HG03571 (cell line): ENCODE results near the gene CDH4.

Source experiments
- ATAC-seq: cut with Tn5 transposase; IDR thresholded peaks from one replicate; pipeline ENCODE4 v1.9.1; 2021; ENCODE audit not compliant: unreplicated experiment

CDH4 gene

GRCh38 chr20:61822396-61822795 lies 570.3 kb downstream of the CDH4 start:
- ATAC-seq = no peak

GRCh38 chr20:61823242-61823641 lies 571.2 kb downstream of the CDH4 start:
- no peak for ATAC-seq

GRCh38 chr20:61828891-61829290 lies 576.8 kb downstream of the CDH4 start:
- ATAC-seq = no peak

GRCh38 chr20:61829526-61829925 lies 577.5 kb downstream of the CDH4 start:
- no peak for ATAC-seq

GRCh38 chr20:61830241-61830930 lies 578.3 kb downstream of the CDH4 start:
- no peak for ATAC-seq

GRCh38 chr20:61830991-61831390 lies 578.9 kb downstream of the CDH4 start:
- no peak for ATAC-seq

- no peak for ATAC-seq
These were observed 580.1 kb downstream of the CDH4 start for GRCh38 chr20:61832181-61832580.

GRCh38 chr20:61833807-61834610 lies 581.9 kb downstream of the CDH4 start:
- no peak for ATAC-seq

- no peak for ATAC-seq
These were observed 583.2 kb downstream of the CDH4 start for GRCh38 chr20:61835301-61835700.

- ATAC-seq = no peak
These were observed 583.8 kb downstream of the CDH4 start for GRCh38 chr20:61835791-61836350.

GRCh38 chr20:61837200-61837599 lies 585.1 kb downstream of the CDH4 start:
- no peak for ATAC-seq

GRCh38 chr20:61839223-61839911 lies 587.3 kb downstream of the CDH4 start:
- ATAC-seq = no peak

GRCh38 chr20:61839912-61840778 lies 588.1 kb downstream of the CDH4 start:
- no peak for ATAC-seq

- ATAC-seq = no peak
These were observed 588.9 kb downstream of the CDH4 start for GRCh38 chr20:61840779-61841455.

GRCh38 chr20:61841551-61841950 lies 589.5 kb downstream of the CDH4 start:
- ATAC-seq = no peak

GRCh38 chr20:61841966-61842365 lies 589.9 kb downstream of the CDH4 start:
- ATAC-seq = no peak

- no peak for ATAC-seq
These were observed 592.6 kb downstream of the CDH4 start for GRCh38 chr20:61844621-61845020.

- ATAC-seq = no peak
These were observed 593.2 kb downstream of the CDH4 start for GRCh38 chr20:61845233-61845671.

- no peak for ATAC-seq
These were observed 594.0 kb downstream of the CDH4 start for GRCh38 chr20:61846074-61846473.
